GM23248 (cell line): ENCODE data around the gene OLIG3. TPM values are rescaled to one million over a fixed set of nuclear protein-coding genes. Genes with fewer than 3 reads are reported as not detected.

ENCODE experiments used
- DNase-seq: peaks from one replicate; pipeline ENCODE4 v3.0.0-alpha.2; 2015
- H2AFZ ChIP-seq: fragments of 200-600 bp; sonication (generic); 2 replicates; pipeline ENCODE4 v1.6.1; 2016; ENCODE audit warnings: antibody characterized with exemption
- H3F3A ChIP-seq: fragments of 200-600 bp; sonication (generic); 2 replicates; pipeline ENCODE4 v1.6.1; 2016; ENCODE audit warnings: mild to moderate bottlenecking, antibody characterized with exemption, mixed run types; ENCODE audit not compliant: insufficient read depth
- H3K27ac ChIP-seq: fragments of 200-600 bp; sonication (generic); 2 replicates; pipeline ENCODE4 v1.5.1; 2016; ENCODE audit warnings: mild to moderate bottlenecking
- H3K27me3 ChIP-seq: fragments of 200-600 bp; sonication (generic); replicated peaks from 2 replicates; pipeline ENCODE4 v1.6.1; 2016; ENCODE audit warnings: mild to moderate bottlenecking; ENCODE audit not compliant: insufficient read depth
- H3K36me3 ChIP-seq: fragments of 200-600 bp; sonication (generic); 2 replicates; pipeline ENCODE4 v1.6.1; 2016; ENCODE audit warnings: low read depth, mild to moderate bottlenecking
- H3K4me1 ChIP-seq: fragments of 200-600 bp; sonication (generic); 2 replicates; pipeline ENCODE4 v1.6.1; 2016; ENCODE audit warnings: mild to moderate bottlenecking; ENCODE audit not compliant: insufficient read depth
- H3K4me2 ChIP-seq: fragments of 200-600 bp; sonication (generic); one replicate; pipeline ENCODE4 v1.6.1; 2016; ENCODE audit warnings: mild to moderate bottlenecking; ENCODE audit not compliant: unreplicated experiment
- H3K4me3 ChIP-seq: fragments of 200-600 bp; sonication (generic); 2 replicates; pipeline ENCODE4 v1.5.1; 2016; ENCODE audit warnings: mild to moderate bottlenecking
- H3K79me2 ChIP-seq: fragments of 200-600 bp; sonication (generic); 2 replicates; pipeline ENCODE4 v1.6.1; 2016; ENCODE audit warnings: mild to moderate bottlenecking; ENCODE audit not compliant: insufficient read depth
- H3K9ac ChIP-seq: fragments of 200-600 bp; sonication (generic); 2 replicates; pipeline ENCODE4 v1.6.1; 2016; ENCODE audit warnings: mild to moderate bottlenecking
- H3K9me2 ChIP-seq: fragments of 200-600 bp; sonication (generic); 2 replicates; pipeline ENCODE4 v1.6.1; 2016; ENCODE audit warnings: mixed run types, mild to moderate bottlenecking, moderate library complexity; ENCODE audit not compliant: insufficient read depth
- H3K9me3 ChIP-seq: fragments of 200-600 bp; sonication (generic); one replicate; pipeline ENCODE4 v1.6.1; 2017; ENCODE audit warnings: low read depth
- H4K20me1 ChIP-seq: fragments of 200-600 bp; sonication (generic); 2 replicates; pipeline ENCODE4 v1.6.0; 2016; ENCODE audit not compliant: insufficient read depth
- EZH2 ChIP-seq: fragments of 200-600 bp; sonication (generic); IDR thresholded peaks from 2 replicates; pipeline ENCODE4 v1.6.1; 2018; ENCODE audit warnings: antibody characterized with exemption, mild to moderate bottlenecking; ENCODE audit not compliant: insufficient read depth, poor library complexity, severe bottlenecking
- EZH2phosphoT487 ChIP-seq: fragments of 200-600 bp; sonication (generic); IDR thresholded peaks from 2 replicates; pipeline ENCODE4 v1.6.1; 2018; ENCODE audit warnings: antibody characterized with exemption, moderate library complexity, mild to moderate bottlenecking, low read depth; ENCODE audit not compliant: insufficient read depth
- WGBS, 2 experiments: methylation state at CpG; one replicate each; pipeline ENCODE4 v1.1.6; 2015 to 2017; ENCODE audit warnings: low lambda C conversion rate in 2 of 2, low coverage in 1 of 2; ENCODE audit errors: missing lambda C conversion rate in 2 of 2; 5-methylcytosine and 5-hydroxymethylcytosine counted together
- in situ Hi-C: fragments of 300-500 bp; cut with MboI; formaldehyde crosslinking; loops from 2 replicates; pipeline ENCODE4 v1.15.0; 2020
- polyA plus RNA-seq: library from polyadenylated mRNA; unstranded; fragments of >200 nt; fragmentation: Nextera tagmentation; extraction: Ambion mirVana; gene quantifications from 2 replicates; pipeline ENCODE4 v1.2.1, GENCODE V29; 2016
- total RNA-seq: library from RNA; depleted of rRNA; stranded (reverse); fragments of >200 nt; shearing (Covaris generic); gene quantifications from 2 replicates; pipeline ENCODE4 v1.2.3, GENCODE V29; 2014

Gene OLIG3
- total and polyA plus RNA-seq, 2 experiments from 2014 or later = not detected

GRCh38 chr6:137536104-137536773 lies 42.0 kb upstream of the OLIG3 start:
- TF ChIP-seq EZH2phosphoT487 (no peak), EZH2 (no peak)
- Histone ChIP-seq H3K79me2 (no peaks in the 10 kb centered on the region), H3K9me3 (no peaks in the 10 kb centered on the region), H3K4me2 (no peak overlapping the region), H3K27ac (no peak overlapping the region), H3K36me3 (no peaks in the 10 kb centered on the region), H3K4me1 (no peaks in the 10 kb centered on the region), H2AFZ (no peak overlapping the region), H3K4me3 (no peak overlapping the region), H3K9me2 (no peaks in the 10 kb centered on the region), H3K9ac (no peak overlapping the region), H3K27me3 (0 out of 2 replicates have a peak, but pooled peaks cover 5% of the 10 kb centered on the region), H3F3A (no peaks in the 10 kb centered on the region), H4K20me1 (no peaks in the 10 kb centered on the region)
- DNase-seq = no peak
- WGBS, 2 experiments = 67 to 70% methylated on average over 6 of the region's 6 CpGs
- in situ Hi-C loops = no loop called here

DNA sequence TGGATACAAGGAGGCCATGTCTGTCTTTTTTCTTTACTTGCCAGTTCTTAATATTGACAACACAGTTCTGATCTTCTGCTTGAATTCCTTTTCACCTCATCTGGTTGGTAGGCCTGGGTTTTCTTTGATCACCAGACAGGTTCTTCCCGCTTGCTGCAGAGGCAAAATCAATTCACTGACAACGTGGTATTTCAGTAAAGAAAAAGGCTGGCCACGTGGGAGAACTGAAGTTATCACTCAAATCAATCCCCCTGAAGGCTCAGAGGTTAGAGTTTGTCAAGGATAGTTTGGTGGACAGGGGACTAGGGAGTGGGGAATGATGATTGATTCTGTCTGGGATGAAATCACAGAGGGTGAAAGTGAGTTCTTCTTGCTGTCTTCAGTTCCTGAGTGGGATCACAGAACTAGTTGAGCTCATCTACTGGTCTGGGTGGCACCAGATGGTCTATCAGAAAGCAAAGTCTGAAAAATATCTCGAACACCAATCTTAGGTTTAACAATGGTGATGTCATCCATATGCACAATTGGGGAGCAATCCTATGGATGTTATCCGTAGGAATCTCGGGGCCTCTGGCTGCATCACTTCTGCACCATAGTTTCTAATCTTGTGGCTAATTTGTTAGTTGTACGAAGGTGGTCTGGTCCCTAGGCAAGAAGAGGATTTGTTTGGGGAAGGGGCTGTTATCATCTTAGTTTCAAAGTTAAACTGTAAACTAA lies 37.3 kb upstream of the OLIG3 start:
- no peaks in the 10 kb centered on the region for H3K9me3 ChIP-seq
- no peak overlapping the region for H3K4me3 ChIP-seq
- WGBS, 2 experiments = 15 to 20% methylated on average over 7 of the region's 7 CpGs
- H3K4me1 ChIP-seq = no peaks in the 10 kb centered on the region
- no peaks in the 10 kb centered on the region for H3F3A ChIP-seq
- no peak overlapping the region for H3K4me2 ChIP-seq
- H3K27ac ChIP-seq = no peak overlapping the region
- H3K36me3 ChIP-seq = no peaks in the 10 kb centered on the region
- DNase-seq = no peak
- in situ Hi-C loops = no loop called here
- no peak overlapping the region for H2AFZ ChIP-seq
- no peak for TF ChIP-seq EZH2
- TF ChIP-seq EZH2phosphoT487 = no peak
- no peak overlapping the region for H3K9ac ChIP-seq
- no peaks in the 10 kb centered on the region for H4K20me1 ChIP-seq
- H3K79me2 ChIP-seq = no peaks in the 10 kb centered on the region
- H3K27me3 ChIP-seq = 0 out of 2 replicates have a peak, but pooled peaks cover 5% of the 10 kb centered on the region
- H3K9me2 ChIP-seq = no peaks in the 10 kb centered on the region

GRCh38 chr6:137530404-137530803 lies 36.2 kb upstream of the OLIG3 start:
- no peaks in the 10 kb centered on the region for H3F3A ChIP-seq
- no peak overlapping the region for H3K9ac ChIP-seq
- no peaks in the 10 kb centered on the region for H3K9me2 ChIP-seq
- no peak for TF ChIP-seq EZH2phosphoT487
- H2AFZ ChIP-seq = no peak overlapping the region
- no peaks in the 10 kb centered on the region for H4K20me1 ChIP-seq
- no peak overlapping the region for H3K4me2 ChIP-seq
- in situ Hi-C loops = no loop called here
- H3K27me3 ChIP-seq = 0 out of 2 replicates have a peak, but pooled peaks cover 5% of the 10 kb centered on the region
- no peak overlapping the region for H3K27ac ChIP-seq
- H3K9me3 ChIP-seq = no peaks in the 10 kb centered on the region
- DNase-seq = no peak
- no peak overlapping the region for H3K4me3 ChIP-seq
- H3K4me1 ChIP-seq = no peaks in the 10 kb centered on the region
- H3K36me3 ChIP-seq = no peaks in the 10 kb centered on the region
- 3% methylated on average over 1 of the region's 1 CpG for WGBS, 2 experiments
- H3K79me2 ChIP-seq = no peaks in the 10 kb centered on the region

DNA sequence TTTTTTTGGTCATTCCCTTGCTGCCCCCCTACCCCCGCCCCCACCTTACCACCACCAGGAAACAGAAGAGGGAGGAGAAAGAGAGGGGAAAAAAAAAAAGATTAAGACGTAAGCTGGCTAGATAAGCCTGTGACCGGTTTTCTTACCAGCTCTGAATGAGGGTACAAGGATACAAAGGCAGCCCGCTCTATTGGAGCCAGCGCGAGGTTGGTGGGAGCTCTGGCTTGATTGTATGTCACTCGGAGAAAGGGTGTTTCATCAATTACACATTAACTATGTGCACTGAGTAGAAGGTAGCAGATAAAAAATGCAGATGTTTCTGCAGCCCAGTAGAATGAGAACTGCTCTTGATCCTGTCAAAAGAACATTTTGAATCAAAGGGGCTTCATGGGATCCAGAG lies 28.6 kb upstream of the OLIG3 start:
- no peaks in the 10 kb centered on the region for H3K36me3 ChIP-seq
- H3K79me2 ChIP-seq = no peaks in the 10 kb centered on the region
- H4K20me1 ChIP-seq = no peaks in the 10 kb centered on the region
- 23 to 29% methylated on average over 7 of the region's 7 CpGs for WGBS, 2 experiments
- no peak overlapping the region for H3K4me2 ChIP-seq
- H3K27ac ChIP-seq = no peak overlapping the region
- no peak for DNase-seq
- TF ChIP-seq EZH2 = no peak
- TF ChIP-seq EZH2phosphoT487 = no peak
- no peaks in the 10 kb centered on the region for H3F3A ChIP-seq
- in situ Hi-C loops = no loop called here
- peaks cover 13% of the 10 kb centered on the region for H3K27me3 ChIP-seq
- H3K4me3 ChIP-seq = no peak overlapping the region
- no peak overlapping the region for H2AFZ ChIP-seq
- H3K4me1 ChIP-seq = no peaks in the 10 kb centered on the region
- no peak overlapping the region for H3K9ac ChIP-seq
- H3K9me3 ChIP-seq = no peaks in the 10 kb centered on the region
- H3K9me2 ChIP-seq = no peaks in the 10 kb centered on the region
